Keratinocyte (primary cell): ENCODE results near the gene ULK4. TPM values are rescaled to one million over a fixed set of nuclear protein-coding genes. Genes with fewer than 3 reads are reported as not detected.

ENCODE experiments used
- DNase-seq: peaks from one replicate; pipeline ENCODE4 v3.0.0-alpha.2; 2011; ENCODE audit warnings: low read depth, missing footprints, low spot score
- FAIRE-seq: peaks from 2 replicates; lab custom pipeline; 2011; peaks lifted over from hg19 to GRCh38; lab: Jason Lieb, UNC
- H2AFZ ChIP-seq: 2 replicates; pipeline ENCODE4 v1.6.0; 2012; ENCODE audit warnings: low read length, control low read depth, inconsistent platforms; ENCODE audit not compliant: control insufficient read depth
- H3K27ac ChIP-seq: 2 replicates; pipeline ENCODE4 v1.5.1; 2011; ENCODE audit warnings: low read length; ENCODE audit not compliant: control insufficient read depth, insufficient read depth
- H3K27me3 ChIP-seq: 3 replicates; pipeline ENCODE4 v1.6.0; 2011; ENCODE audit warnings: low read length; ENCODE audit not compliant: control insufficient read depth, insufficient read depth; ENCODE audit errors: extremely low read depth
- H3K36me3 ChIP-seq, 2 experiments: 2 replicates in 1 of 2; 3 replicates in 1 of 2; pipeline ENCODE4 v1.5.1; 2011; ENCODE audit warnings: low read length in 2 of 2, mild to moderate bottlenecking in 1 of 2; ENCODE audit not compliant: control insufficient read depth in 2 of 2, insufficient read depth in 2 of 2; ENCODE audit errors: extremely low read depth in 1 of 2
- H3K4me1 ChIP-seq: 3 replicates; pipeline ENCODE4 v1.5.1; 2011; ENCODE audit warnings: low read length; ENCODE audit not compliant: control insufficient read depth, insufficient read depth; ENCODE audit errors: extremely low read depth
- H3K4me2 ChIP-seq: 3 replicates; pipeline ENCODE4 v1.6.0; 2011; ENCODE audit warnings: low read depth, low read length; ENCODE audit not compliant: control insufficient read depth, insufficient read depth; ENCODE audit errors: extremely low read depth
- H3K4me3 ChIP-seq, 3 experiments: fragments of 200-600 bp in 1 of 3; sonication (generic) in 1 of 3; 2 replicates in 2 of 3; 3 replicates in 1 of 3; pipeline ENCODE4 v1.5.1; 2011 to 2016; ENCODE audit warnings: low read length in 3 of 3, mild to moderate bottlenecking in 3 of 3, control low read depth in 2 of 3, inconsistent platforms in 1 of 3, low read depth in 1 of 3, mixed read lengths in 1 of 3, mixed run types in 1 of 3, moderate library complexity in 1 of 3; ENCODE audit not compliant: control insufficient read depth in 2 of 3, insufficient read depth in 2 of 3; ENCODE audit errors: extremely low read depth in 1 of 3
- H3K79me2 ChIP-seq: 2 replicates; pipeline ENCODE4 v1.6.0; 2012; ENCODE audit warnings: low read length; ENCODE audit not compliant: control insufficient read depth, insufficient read depth
- H3K9ac ChIP-seq: 3 replicates; pipeline ENCODE4 v1.6.0; 2011; ENCODE audit warnings: low read length; ENCODE audit not compliant: control insufficient read depth, insufficient read depth; ENCODE audit errors: extremely low read depth
- H3K9me1 ChIP-seq: 3 replicates; pipeline ENCODE4 v1.6.0; 2011; ENCODE audit warnings: low read length; ENCODE audit not compliant: control insufficient read depth, insufficient read depth; ENCODE audit errors: extremely low read depth
- H3K9me3 ChIP-seq: 2 replicates; pipeline ENCODE4 v1.5.1; 2012; ENCODE audit warnings: low read depth, low read length; ENCODE audit not compliant: control insufficient read depth
- H4K20me1 ChIP-seq: 3 replicates; pipeline ENCODE4 v1.6.0; 2011; ENCODE audit warnings: low read length; ENCODE audit not compliant: control insufficient read depth, insufficient read depth; ENCODE audit errors: extremely low read depth
- EZH2 ChIP-seq: IDR thresholded peaks from one replicate; pipeline ENCODE4 v1.6.1; 2012; ENCODE audit warnings: inconsistent platforms, mild to moderate bottlenecking, low read length, moderate library complexity
- dilution Hi-C: fragments of 300-500 bp; cut with MboI; formaldehyde crosslinking; loops from one replicate; pipeline ENCODE4 v1.7.0; 2020; ENCODE audit warnings: low sequenced_read_pairs; ENCODE audit not compliant: extremely low pct_ligation_motif_present
- polyA plus RNA-seq, 5 experiments: library from polyadenylated mRNA; depleted of rRNA in 3 of 5; stranded (reverse) in 3 of 5; stranded (forward) in 1 of 5; unstranded in 1 of 5; fragments of >200 nt; gene quantifications; 1 replicate in 1 of 5; 2 replicates in 3 of 5; 3 replicates in 1 of 5; pipeline versions ENCODE4 v1.2.1 to v1.2.3, GENCODE V29; 2011 to 2012; ENCODE audit warnings: missing spikeins in 2 of 5, low read depth in 1 of 5, low replicate concordance in 1 of 5
- TF ChIP-seq, protein P1 (sequence below), 3 experiments: IDR thresholded peaks in 1 of 3; conservative IDR thresholded peaks in 1 of 3; optimal IDR thresholded peaks in 1 of 3; 2 replicates in 2 of 3; 3 replicates in 1 of 3; pipeline versions ENCODE3 to v1.5.1; 2011; ENCODE audit warnings: low read length in 3 of 3, mild to moderate bottlenecking in 3 of 3, moderate library complexity in 2 of 3, control low read depth in 1 of 3, inconsistent platforms in 1 of 3; ENCODE audit not compliant: insufficient read depth in 2 of 3; ENCODE audit errors: extremely low read depth in 1 of 3

The ULK4 gene
- polyA plus RNA-seq, 1 donor (not counting 4 experiments of a cell fraction or from before 2014, with no cell fraction given): 6.1 TPM

DNA sequence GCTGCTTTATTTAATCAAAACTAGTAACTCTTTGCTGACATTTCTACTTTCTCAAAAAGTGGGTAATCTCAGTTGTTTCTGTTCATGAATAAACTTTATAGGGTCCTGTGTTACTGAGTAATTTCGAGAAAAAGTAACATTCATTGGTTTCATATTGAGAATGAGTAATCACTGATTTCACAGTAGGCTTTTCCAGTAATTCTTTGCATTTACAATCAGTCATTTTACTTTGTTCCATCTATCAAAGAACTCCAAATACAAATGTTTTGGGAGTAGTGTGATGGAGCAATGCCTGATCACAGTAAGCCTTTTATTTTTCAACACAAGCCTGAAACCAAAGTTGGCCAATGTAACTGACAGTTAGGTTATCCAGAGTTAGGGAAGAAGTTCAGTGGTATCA, 353.6 kb downstream of the ULK4 start:
- FAIRE-seq: no peak

DNA sequence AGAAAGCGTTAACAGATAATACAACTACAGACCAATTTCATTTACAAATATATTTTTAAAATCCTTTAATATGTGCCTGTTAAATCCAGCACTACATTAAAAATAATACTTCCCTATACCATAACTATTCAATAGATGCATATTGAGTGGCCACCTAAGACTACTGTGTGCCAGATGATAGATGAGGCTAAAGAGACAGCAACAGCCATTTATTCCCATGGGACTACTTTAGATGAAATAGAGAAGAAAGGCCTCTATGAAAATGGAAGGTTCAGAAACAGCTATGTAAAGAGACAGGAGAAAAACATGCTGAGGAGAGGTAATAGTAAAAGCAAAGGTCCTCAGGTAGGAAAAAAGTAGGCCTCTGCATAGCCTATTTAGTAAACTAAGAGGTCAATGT, 358.1 kb downstream of the ULK4 start:
- no peaks in the 10 kb centered on the region for H3K79me2 ChIP-seq
- dilution Hi-C loops: no loop called here
- FAIRE-seq: no peak

More for the DNA sequence above, 353.6 kb downstream of the ULK4 start:
- Histone ChIP-seq H3K79me2 (no peaks in the 10 kb centered on the region), H3K27ac (no peak overlapping the region), H3K4me2 (no peak overlapping the region), H4K20me1 (no peaks in the 10 kb centered on the region), H3K27me3 (no peaks in the 10 kb centered on the region), H3K9ac (no peak overlapping the region), H3K4me3 (no peak overlapping the region), H3K36me3 (no peaks in the 10 kb centered on the region), H3K4me1 (no peaks in the 10 kb centered on the region), H2AFZ (no peak overlapping the region), H3K9me1 (no peaks in the 10 kb centered on the region), H3K9me3 (no peaks in the 10 kb centered on the region)
- DNase-seq: no peak
- dilution Hi-C loops: no loop called here
- TF ChIP-seq, protein P1, sequence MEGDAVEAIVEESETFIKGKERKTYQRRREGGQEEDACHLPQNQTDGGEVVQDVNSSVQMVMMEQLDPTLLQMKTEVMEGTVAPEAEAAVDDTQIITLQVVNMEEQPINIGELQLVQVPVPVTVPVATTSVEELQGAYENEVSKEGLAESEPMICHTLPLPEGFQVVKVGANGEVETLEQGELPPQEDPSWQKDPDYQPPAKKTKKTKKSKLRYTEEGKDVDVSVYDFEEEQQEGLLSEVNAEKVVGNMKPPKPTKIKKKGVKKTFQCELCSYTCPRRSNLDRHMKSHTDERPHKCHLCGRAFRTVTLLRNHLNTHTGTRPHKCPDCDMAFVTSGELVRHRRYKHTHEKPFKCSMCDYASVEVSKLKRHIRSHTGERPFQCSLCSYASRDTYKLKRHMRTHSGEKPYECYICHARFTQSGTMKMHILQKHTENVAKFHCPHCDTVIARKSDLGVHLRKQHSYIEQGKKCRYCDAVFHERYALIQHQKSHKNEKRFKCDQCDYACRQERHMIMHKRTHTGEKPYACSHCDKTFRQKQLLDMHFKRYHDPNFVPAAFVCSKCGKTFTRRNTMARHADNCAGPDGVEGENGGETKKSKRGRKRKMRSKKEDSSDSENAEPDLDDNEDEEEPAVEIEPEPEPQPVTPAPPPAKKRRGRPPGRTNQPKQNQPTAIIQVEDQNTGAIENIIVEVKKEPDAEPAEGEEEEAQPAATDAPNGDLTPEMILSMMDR (optimal IDR thresholded peaks at IDR 0.05 in 1 of 3, IDR thresholded peaks at IDR 0.05 in 1 of 3, conservative IDR thresholded peaks at IDR 0.05 in 1 of 3; ENCODE audit: extremely low read depth in 1 of 3, insufficient read depth in 2 of 3, low read length in 3 of 3): no peak
- no peak for TF ChIP-seq EZH2

More for the DNA sequence above, 358.1 kb downstream of the ULK4 start:
- TF ChIP-seq EZH2: no peak
- TF ChIP-seq, protein P1 (optimal IDR thresholded peaks at IDR 0.05 in 1 of 3, IDR thresholded peaks at IDR 0.05 in 1 of 3, conservative IDR thresholded peaks at IDR 0.05 in 1 of 3; ENCODE audit: extremely low read depth in 1 of 3, insufficient read depth in 2 of 3, low read length in 3 of 3): no peak
- Histone ChIP-seq H3K4me2 (no peak overlapping the region), H3K36me3 (no peaks in the 10 kb centered on the region), H2AFZ (no peak overlapping the region), H3K27ac (no peak overlapping the region), H3K9ac (no peak overlapping the region), H4K20me1 (no peaks in the 10 kb centered on the region), H3K9me1 (no peaks in the 10 kb centered on the region), H3K9me3 (no peaks in the 10 kb centered on the region), H3K4me1 (no peaks in the 10 kb centered on the region), H3K27me3 (no peaks in the 10 kb centered on the region), H3K4me3 (no peak overlapping the region)
- DNase-seq: no peak
